ENCODE measurements around the gene MARCHF6. TPM values are rescaled to one million over a fixed set of nuclear protein-coding genes. Genes with fewer than 3 reads are reported as not detected.

The MARCHF6 gene
- total RNA-seq, 1 experiment from 2014 or later, result 117 TPM

DNA sequence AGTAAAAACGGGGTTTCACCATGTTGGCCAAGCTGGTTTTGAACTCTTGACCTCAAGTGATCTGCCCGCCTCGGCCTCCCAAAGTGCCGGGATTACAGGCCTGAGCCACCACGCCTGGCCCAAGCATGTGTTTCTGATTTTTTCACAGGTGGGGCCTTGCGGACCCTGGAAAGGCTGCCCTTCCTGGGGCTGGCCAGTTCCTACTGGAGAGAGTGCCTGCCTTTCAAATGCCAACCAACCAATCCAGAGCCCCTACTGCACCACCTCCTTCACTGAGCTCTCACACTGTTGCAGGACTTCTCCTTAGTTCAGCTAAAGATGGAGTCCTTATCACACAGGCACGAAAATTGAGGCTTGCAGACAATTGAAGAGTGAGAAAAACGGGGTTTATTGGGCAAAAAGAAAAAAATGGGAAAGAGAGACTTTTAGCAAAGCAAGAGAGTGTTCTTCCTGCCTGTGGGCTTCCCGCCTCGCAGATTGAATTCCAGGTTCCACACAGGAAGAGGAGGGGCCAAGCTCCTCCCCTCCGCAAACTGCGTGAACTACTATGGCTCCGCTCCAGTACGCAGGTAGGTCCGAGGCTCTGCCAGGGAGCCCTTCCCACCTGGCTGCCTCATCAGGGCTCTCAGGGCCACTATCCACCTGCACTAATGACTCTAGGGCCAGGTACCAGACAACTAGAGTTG, 37.5 kb upstream of the MARCHF6 start:
- CTCF ChIA-PET, result interaction anchor here (1.5 kb wide), 1 partner anchor 32 kb away, joined by 3 read pairs; no protein-coding TSS in a partner anchor
- POLR2A ChIA-PET, result no interaction called here
- H3K9me3 Mint-ChIP-seq, result peaks cover 15% of the 10 kb centered on the region
- TF ChIP-seq NFYB (CRISPR knock-in tag; conservative IDR thresholded peaks at IDR 0.05; ENCODE audit: low read depth), result peak; percentile 60
- peak; percentile 41; the same call in 1 of the 2 replicates for TF ChIP-seq MAX (CRISPR knock-in tag; IDR thresholded peaks at IDR 0.05)
- no peak for TF ChIP-seq PRRX2 (CRISPR knock-in tag; IDR thresholded peaks at IDR 0.05)
- no peak for TF ChIP-seq RORB (CRISPR knock-in tag; IDR thresholded peaks at IDR 0.05)
- no peak for TF ChIP-seq NFE2L1 (CRISPR knock-in tag; IDR thresholded peaks at IDR 0.05)
- TF ChIP-seq ERG (CRISPR knock-in tag; IDR thresholded peaks at IDR 0.05), result no peak
- TF ChIP-seq JUN (CRISPR knock-in tag; IDR thresholded peaks at IDR 0.05), result 0 out of 2 replicates have a peak, but pooled peaks have one; percentile 28
- no peak for TF ChIP-seq CREB1 (CRISPR knock-in tag; IDR thresholded peaks at IDR 0.05)
- peaks cover 2% of the 10 kb centered on the region for H3K4me1 Mint-ChIP-seq
- peak; percentile 89 for ATAC-seq
- no peak for DNase-seq (ENCODE audit: low spot score)
- H3K27me3 Mint-ChIP-seq (ENCODE audit: low read depth), result no peaks in the 10 kb centered on the region; the same call in 1 of the 2 replicates
- no peak overlapping the region for H3K4me3 Mint-ChIP-seq
- no peak overlapping the region for H3K27ac Mint-ChIP-seq
- peaks cover 4% of the 10 kb centered on the region for H3K36me3 Mint-ChIP-seq

- Mint-ChIP-seq H3K4me1 (no peaks in the 10 kb centered on the region), H3K27me3 (ENCODE audit: low read depth) (no peaks in the 10 kb centered on the region), H3K4me3 (no peak overlapping the region), H3K27ac (no peak overlapping the region), H3K9me3 (peaks cover 9% of the 10 kb centered on the region; the same call in 1 of the 2 replicates), H3K36me3 (no peaks in the 10 kb centered on the region)
- POLR2A ChIA-PET, result no interaction called here
- DNase-seq (ENCODE audit: low spot score), result no peak
- TF ChIP-seq SOX15 (CRISPR knock-in tag; IDR thresholded peaks at IDR 0.05), result no peak
- TF ChIP-seq FOXJ3 (CRISPR knock-in tag; IDR thresholded peaks at IDR 0.05; ENCODE audit: borderline replicate concordance), result no peak
- TF ChIP-seq, protein P1, sequence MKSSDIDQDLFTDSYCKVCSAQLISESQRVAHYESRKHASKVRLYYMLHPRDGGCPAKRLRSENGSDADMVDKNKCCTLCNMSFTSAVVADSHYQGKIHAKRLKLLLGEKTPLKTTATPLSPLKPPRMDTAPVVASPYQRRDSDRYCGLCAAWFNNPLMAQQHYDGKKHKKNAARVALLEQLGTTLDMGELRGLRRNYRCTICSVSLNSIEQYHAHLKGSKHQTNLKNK (CRISPR knock-in tag; IDR thresholded peaks at IDR 0.05), result no peak
- TF ChIP-seq TCF7 (CRISPR knock-in tag; IDR thresholded peaks at IDR 0.05; ENCODE audit: low read depth), result no peak
- no peak for TF ChIP-seq ATF2 (CRISPR knock-in tag; IDR thresholded peaks at IDR 0.05; ENCODE audit: borderline replicate concordance, low read depth)
- TF ChIP-seq SP1 (CRISPR knock-in tag; conservative IDR thresholded peaks at IDR 0.05), result no peak
- TF ChIP-seq ZNF423 (CRISPR knock-in tag; IDR thresholded peaks at IDR 0.05), result no peak
- no peak for TF ChIP-seq ETV6 (CRISPR knock-in tag; IDR thresholded peaks at IDR 0.05)
- no peak for TF ChIP-seq CBFB (CRISPR knock-in tag; IDR thresholded peaks at IDR 0.05; ENCODE audit: low read depth)
- TF ChIP-seq, protein P2, sequence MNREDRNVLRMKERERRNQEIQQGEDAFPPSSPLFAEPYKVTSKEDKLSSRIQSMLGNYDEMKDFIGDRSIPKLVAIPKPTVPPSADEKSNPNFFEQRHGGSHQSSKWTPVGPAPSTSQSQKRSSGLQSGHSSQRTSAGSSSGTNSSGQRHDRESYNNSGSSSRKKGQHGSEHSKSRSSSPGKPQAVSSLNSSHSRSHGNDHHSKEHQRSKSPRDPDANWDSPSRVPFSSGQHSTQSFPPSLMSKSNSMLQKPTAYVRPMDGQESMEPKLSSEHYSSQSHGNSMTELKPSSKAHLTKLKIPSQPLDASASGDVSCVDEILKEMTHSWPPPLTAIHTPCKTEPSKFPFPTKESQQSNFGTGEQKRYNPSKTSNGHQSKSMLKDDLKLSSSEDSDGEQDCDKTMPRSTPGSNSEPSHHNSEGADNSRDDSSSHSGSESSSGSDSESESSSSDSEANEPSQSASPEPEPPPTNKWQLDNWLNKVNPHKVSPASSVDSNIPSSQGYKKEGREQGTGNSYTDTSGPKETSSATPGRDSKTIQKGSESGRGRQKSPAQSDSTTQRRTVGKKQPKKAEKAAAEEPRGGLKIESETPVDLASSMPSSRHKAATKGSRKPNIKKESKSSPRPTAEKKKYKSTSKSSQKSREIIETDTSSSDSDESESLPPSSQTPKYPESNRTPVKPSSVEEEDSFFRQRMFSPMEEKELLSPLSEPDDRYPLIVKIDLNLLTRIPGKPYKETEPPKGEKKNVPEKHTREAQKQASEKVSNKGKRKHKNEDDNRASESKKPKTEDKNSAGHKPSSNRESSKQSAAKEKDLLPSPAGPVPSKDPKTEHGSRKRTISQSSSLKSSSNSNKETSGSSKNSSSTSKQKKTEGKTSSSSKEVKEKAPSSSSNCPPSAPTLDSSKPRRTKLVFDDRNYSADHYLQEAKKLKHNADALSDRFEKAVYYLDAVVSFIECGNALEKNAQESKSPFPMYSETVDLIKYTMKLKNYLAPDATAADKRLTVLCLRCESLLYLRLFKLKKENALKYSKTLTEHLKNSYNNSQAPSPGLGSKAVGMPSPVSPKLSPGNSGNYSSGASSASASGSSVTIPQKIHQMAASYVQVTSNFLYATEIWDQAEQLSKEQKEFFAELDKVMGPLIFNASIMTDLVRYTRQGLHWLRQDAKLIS (CRISPR knock-in tag; IDR thresholded peaks at IDR 0.05; ENCODE audit: borderline replicate concordance), result no peak
- TF ChIP-seq, protein P3, sequence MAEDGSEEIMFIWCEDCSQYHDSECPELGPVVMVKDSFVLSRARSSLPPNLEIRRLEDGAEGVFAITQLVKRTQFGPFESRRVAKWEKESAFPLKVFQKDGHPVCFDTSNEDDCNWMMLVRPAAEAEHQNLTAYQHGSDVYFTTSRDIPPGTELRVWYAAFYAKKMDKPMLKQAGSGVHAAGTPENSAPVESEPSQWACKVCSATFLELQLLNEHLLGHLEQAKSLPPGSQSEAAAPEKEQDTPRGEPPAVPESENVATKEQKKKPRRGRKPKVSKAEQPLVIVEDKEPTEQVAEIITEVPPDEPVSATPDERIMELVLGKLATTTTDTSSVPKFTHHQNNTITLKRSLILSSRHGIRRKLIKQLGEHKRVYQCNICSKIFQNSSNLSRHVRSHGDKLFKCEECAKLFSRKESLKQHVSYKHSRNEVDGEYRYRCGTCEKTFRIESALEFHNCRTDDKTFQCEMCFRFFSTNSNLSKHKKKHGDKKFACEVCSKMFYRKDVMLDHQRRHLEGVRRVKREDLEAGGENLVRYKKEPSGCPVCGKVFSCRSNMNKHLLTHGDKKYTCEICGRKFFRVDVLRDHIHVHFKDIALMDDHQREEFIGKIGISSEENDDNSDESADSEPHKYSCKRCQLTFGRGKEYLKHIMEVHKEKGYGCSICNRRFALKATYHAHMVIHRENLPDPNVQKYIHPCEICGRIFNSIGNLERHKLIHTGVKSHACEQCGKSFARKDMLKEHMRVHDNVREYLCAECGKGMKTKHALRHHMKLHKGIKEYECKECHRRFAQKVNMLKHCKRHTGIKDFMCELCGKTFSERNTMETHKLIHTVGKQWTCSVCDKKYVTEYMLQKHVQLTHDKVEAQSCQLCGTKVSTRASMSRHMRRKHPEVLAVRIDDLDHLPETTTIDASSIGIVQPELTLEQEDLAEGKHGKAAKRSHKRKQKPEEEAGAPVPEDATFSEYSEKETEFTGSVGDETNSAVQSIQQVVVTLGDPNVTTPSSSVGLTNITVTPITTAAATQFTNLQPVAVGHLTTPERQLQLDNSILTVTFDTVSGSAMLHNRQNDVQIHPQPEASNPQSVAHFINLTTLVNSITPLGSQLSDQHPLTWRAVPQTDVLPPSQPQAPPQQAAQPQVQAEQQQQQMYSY (CRISPR knock-in tag; IDR thresholded peaks at IDR 0.05), result no peak
- no peak for TF ChIP-seq KAT7 (CRISPR knock-in tag; IDR thresholded peaks at IDR 0.05; ENCODE audit: borderline replicate concordance)
- no peak for TF ChIP-seq MLX (CRISPR knock-in tag; IDR thresholded peaks at IDR 0.05)
- no peak for TF ChIP-seq CREB1 (CRISPR knock-in tag; IDR thresholded peaks at IDR 0.05)
- no peak for TF ChIP-seq IRF2 (CRISPR knock-in tag; IDR thresholded peaks at IDR 0.05; ENCODE audit: borderline replicate concordance, low read depth)
- no peak for TF ChIP-seq ZNF232 (CRISPR knock-in tag; IDR thresholded peaks at IDR 0.05)
- CTCF ChIA-PET, result no interaction called here
- no peak for ATAC-seq
Observed at GRCh38 chr5:10317825-10318682, 35.4 kb upstream of the MARCHF6 start.

All from WTC11 (cell line).